RWPE2 (cell line): ENCODE data around the gene ZMIZ1.
A peak's percentile ranks its signal among the peaks of the same experiment; 100 is the strongest.

Source experiments
- ATAC-seq: fragments of 200-7000 bp; cut with Tn5 transposase; 3 replicates; pipeline ENCODE4 v1.9.1; 2021; ENCODE audit warnings: low read depth
- DNase-seq: peaks from one replicate; pipeline ENCODE4 v3.0.0-alpha.2; 2020; ENCODE audit warnings: low spot score
- H3K27ac ChIP-seq: fragments of 450-650 bp; 2 replicates; pipeline ENCODE4 v1.5.1; 2017; ENCODE audit warnings: mild to moderate bottlenecking; ENCODE audit not compliant: poor library complexity, severe bottlenecking
- H3K27me3 ChIP-seq: fragments of 250-450 bp; sonication (Bioruptor Pico); 2 replicates; pipeline ENCODE4 v1.5.1; 2021; ENCODE audit warnings: mild to moderate bottlenecking, moderate library complexity; ENCODE audit not compliant: insufficient read depth, poor library complexity, severe bottlenecking
- H3K36me3 ChIP-seq: fragments of 250-450 bp; sonication (Bioruptor Pico); 2 replicates; pipeline ENCODE4 v1.5.1; 2020; ENCODE audit warnings: low read depth, mild to moderate bottlenecking, moderate library complexity
- H3K4me1 ChIP-seq: fragments of 250-450 bp; sonication (Bioruptor Pico); 2 replicates; pipeline ENCODE4 v1.5.1; 2021; ENCODE audit warnings: mild to moderate bottlenecking, moderate library complexity; ENCODE audit not compliant: insufficient read depth, poor library complexity, severe bottlenecking
- H3K4me3 ChIP-seq: fragments of 250-450 bp; sonication (Bioruptor Pico); 2 replicates; pipeline ENCODE4 v1.5.1; 2021; ENCODE audit warnings: mild to moderate bottlenecking, moderate library complexity; ENCODE audit not compliant: severe bottlenecking
- H3K9me3 ChIP-seq: fragments of 250-450 bp; sonication (Bioruptor Pico); 2 replicates; pipeline ENCODE4 v1.5.1; 2021; ENCODE audit warnings: mild to moderate bottlenecking, moderate library complexity; ENCODE audit not compliant: severe bottlenecking
- TF ChIP-seq, protein P1 (sequence below): fragments of 450-650 bp; IDR thresholded peaks from one replicate; pipeline ENCODE4 v1.5.1; 2017; ENCODE audit warnings: mild to moderate bottlenecking, moderate library complexity; ENCODE audit not compliant: poor library complexity, severe bottlenecking

Gene ZMIZ1

GRCh38 chr10:79296431-79296830, 227.7 kb downstream of the ZMIZ1 start:
- Histone ChIP-seq H3K4me1 (peaks cover 19% of the 10 kb centered on the region), H3K27me3 (no peaks in the 10 kb centered on the region), H3K4me3 (no peak overlapping the region), H3K9me3 (peaks cover 2% of the 10 kb centered on the region), H3K27ac (no peak overlapping the region), H3K36me3 (peaks cover 55% of the 10 kb centered on the region)
- ATAC-seq: no peak
- TF ChIP-seq, protein P1, sequence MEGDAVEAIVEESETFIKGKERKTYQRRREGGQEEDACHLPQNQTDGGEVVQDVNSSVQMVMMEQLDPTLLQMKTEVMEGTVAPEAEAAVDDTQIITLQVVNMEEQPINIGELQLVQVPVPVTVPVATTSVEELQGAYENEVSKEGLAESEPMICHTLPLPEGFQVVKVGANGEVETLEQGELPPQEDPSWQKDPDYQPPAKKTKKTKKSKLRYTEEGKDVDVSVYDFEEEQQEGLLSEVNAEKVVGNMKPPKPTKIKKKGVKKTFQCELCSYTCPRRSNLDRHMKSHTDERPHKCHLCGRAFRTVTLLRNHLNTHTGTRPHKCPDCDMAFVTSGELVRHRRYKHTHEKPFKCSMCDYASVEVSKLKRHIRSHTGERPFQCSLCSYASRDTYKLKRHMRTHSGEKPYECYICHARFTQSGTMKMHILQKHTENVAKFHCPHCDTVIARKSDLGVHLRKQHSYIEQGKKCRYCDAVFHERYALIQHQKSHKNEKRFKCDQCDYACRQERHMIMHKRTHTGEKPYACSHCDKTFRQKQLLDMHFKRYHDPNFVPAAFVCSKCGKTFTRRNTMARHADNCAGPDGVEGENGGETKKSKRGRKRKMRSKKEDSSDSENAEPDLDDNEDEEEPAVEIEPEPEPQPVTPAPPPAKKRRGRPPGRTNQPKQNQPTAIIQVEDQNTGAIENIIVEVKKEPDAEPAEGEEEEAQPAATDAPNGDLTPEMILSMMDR: no peak
- DNase-seq: no peak

GRCh38 chr10:79298403-79299244, 229.9 kb downstream of the ZMIZ1 start:
- Histone ChIP-seq H3K27ac (peak overlapping the region; percentile 52), H3K27me3 (no peaks in the 10 kb centered on the region), H3K9me3 (peaks cover 2% of the 10 kb centered on the region), H3K4me1 (peaks cover 19% of the 10 kb centered on the region), H3K4me3 (no peak overlapping the region), H3K36me3 (peaks cover 64% of the 10 kb centered on the region)
- TF ChIP-seq, protein P1: no peak
- peak; percentile 93 for DNase-seq
- peak; percentile 93 for ATAC-seq

DNA sequence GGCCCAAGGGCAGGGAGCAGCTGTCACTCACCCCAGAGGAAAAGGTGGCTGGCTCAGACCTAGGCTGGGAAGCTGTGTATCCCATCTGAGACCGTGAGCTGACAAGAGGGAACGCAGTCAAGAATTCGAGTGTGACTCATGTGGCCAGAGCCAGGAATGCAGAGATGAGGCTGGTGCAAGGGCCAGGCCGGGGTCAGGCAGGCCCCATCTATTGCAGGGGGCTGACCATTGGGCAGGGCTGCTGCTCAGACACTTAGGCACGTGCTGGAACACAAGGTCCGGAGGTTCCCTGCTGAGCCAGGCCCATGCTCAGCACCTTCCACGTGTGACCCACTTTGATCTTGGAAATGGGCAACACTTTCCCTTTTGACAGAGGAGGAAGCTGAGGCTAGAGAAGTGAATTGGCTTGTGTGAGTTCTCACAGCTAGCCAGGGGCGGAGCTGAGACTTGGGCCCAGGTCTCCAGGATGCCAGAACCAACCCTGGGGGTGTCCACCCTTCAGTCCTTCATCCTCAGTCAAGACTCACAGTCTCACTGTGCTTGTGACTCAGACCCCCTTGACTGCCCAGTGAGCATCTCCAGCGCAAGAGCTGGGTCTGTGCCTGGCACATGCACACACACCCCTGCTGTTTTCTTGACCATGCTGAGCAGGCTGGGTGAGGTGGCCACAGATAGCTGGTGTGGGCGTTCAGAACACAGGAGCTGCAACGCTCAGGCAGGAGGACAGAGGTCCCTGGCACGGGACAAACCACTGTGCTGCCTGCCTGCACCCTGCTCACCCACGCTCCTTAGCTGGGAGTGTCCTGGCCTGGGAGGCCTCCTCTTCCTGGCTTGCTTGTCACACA, 230.9 kb downstream of the ZMIZ1 start:
- Histone ChIP-seq H3K9me3 (peaks cover 2% of the 10 kb centered on the region), H3K4me3 (no peak overlapping the region), H3K27me3 (no peaks in the 10 kb centered on the region), H3K4me1 (peaks cover 10% of the 10 kb centered on the region), H3K36me3 (peaks cover 65% of the 10 kb centered on the region), H3K27ac (peak overlapping the region; percentile 52)
- TF ChIP-seq, protein P1: no peak
- no peak for DNase-seq
- ATAC-seq: peak; percentile 43

GRCh38 chr10:79300711-79301110, 231.9 kb downstream of the ZMIZ1 start:
- no peaks in the 10 kb centered on the region for H3K27me3 ChIP-seq
- no peak for DNase-seq
- ATAC-seq: no peak
- peaks cover 59% of the 10 kb centered on the region for H3K36me3 ChIP-seq
- H3K27ac ChIP-seq: no peak overlapping the region
- no peak overlapping the region for H3K4me3 ChIP-seq
- peaks cover 10% of the 10 kb centered on the region for H3K4me1 ChIP-seq
- TF ChIP-seq, protein P1: no peak
- H3K9me3 ChIP-seq: peaks cover 2% of the 10 kb centered on the region
